ENCODE data around the gene ZNF438.
"Not testable (repeated sequence)": the region's sequence is repeated elsewhere in the genome, so short reads cannot be mapped to it uniquely, and the experiment has no call there.

ZNF438 gene

DNA sequence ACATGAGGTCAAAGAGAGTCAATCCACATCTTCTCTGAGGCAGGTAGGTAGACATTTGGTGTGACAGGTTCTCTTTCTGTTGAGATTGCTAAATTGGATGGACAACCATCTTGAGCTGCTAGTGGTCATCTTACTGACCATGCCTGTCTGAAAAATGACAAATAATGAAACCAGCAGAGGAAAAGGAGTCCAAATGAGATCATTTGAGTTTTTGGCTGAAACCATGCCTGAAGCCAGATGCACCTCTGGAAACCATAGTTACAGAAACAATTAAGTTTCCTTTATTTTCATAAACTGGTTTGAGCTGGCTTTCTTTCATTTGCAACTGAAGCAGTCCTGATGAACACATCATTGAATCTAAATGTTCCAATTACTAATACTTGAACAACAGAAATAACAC is 100.6 kb downstream of the ZNF438 start:
- DNase-seq, result no peak

DNA sequence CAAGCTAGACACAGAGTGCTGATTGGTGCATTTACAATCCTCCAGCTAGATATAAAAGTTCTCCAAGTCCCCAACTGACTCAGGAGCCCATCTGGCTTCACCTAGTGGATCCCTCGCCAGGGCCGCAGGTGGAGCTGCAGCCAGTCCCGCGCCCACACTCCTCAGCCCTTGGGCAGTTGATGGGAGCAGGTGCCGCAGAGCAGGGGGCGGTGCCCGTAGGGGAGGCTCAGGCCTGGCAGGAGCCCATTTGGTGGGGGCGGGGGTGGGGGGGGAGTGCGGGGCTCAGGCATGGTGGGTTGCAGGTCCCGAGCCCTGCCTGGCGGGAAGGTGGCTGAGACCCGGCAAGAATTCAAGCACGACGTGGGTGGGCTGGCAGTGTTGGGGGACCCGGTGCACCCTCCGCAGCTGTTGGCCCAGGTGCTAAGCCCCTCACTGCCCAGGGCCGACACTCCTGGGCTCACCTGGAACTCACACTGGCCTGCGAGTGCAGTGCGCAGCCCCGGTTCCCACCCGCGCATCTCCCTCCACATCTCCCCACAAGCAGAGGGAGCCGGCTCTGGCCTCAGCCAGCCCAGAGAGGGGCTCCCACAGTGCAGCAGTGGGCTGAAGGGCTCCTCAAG is 101.7 kb downstream of the ZNF438 start:
- DNase-seq, result no peak

DNA sequence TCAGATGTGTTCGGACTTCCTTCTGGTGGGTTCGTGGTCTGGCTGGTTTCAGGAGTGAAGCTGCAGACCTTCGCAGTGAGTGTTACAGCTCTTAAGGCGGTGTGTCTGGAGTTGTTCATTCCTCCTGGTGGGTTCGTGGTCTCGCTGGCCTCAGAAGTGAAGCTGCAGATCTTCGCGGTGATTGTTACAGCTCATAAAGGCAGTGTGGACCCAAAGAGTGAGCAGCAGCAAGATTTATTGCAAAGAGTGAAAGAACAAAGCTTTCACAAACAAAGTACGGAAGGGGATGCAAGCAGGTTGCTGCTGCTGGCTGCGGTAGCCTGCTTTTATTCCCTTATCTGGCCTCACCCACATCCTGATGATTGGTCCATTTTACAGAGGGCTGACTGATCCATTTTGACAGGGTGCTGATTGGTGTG is 102.3 kb downstream of the ZNF438 start:
- DNase-seq, result not testable (repeated sequence)

DNA sequence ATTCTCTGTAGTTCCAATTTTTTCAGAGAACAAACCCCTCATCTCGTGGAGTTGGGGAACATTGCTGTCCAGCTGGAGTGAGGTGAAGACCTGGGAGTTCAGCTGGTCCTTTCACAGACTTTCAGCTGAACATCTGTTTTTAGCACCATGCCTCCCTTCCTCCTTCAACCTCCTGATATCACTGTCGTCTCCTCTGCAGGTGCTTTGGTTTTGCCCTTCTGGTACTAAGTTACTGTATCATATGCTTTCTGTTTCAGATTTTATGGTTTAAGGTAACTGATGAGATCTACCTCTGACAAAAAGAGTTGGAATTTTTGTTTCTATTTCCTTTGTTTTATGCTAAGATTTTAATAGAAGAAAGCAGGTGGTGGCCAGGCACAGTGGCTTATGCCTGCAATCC is 102.9 kb downstream of the ZNF438 start:
- no peak for DNase-seq

DNA sequence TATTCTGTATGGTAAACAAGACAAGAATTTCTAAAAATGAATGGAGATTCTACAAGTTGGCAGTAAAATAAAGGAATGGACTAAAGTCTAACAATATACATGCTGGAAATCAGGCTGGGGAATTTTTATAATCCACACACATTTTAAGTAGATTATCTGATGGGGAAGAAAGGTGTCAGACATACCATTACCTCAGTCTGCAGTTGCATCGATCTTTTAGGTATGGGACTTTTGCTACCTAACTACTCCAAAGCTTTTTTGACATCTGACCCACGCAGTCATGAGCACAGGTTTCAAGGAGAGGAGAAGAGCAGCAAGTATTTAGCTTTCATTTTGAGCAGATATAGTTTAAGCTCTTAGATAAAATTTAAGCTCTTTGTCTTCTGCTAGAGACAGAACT is 113.0 kb downstream of the ZNF438 start:
- no peak for DNase-seq

DNA sequence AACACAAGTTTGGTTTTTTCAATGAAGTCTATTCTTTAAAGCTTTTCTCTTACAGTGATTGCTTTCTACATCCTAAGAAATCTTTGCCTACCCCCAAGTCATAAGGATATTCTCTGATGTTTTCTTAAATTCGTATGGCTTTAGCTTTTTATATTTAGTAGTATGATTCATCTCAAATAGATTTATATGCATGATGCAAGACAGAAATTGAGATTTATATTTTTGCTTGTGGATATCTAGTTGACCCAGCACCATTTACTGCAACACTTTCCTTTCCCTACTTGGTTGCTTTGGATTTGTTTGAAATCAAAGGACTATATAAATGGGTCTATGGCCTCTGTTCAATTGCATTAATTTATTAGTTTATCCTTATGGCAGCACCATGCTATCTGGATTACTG is 113.9 kb downstream of the ZNF438 start:
- DNase-seq, result no peak

DNA sequence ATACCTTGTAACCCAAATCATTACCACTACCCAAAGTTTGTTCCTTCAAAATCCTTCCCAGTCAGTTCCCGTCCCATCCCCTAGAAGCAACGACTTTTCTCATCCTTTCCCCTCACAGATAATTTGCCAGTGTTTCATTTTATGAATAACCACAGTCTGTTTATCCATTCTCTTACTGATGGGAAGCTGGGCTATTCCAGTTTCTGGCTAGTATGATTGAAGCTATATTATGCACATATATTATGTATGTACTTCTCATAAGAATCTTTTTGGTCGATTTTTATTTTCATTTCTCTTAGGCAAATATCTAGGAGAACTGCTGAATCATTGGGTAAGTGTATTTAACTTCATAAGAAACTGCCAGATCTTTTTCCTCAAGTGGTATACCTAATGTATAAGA is 114.6 kb downstream of the ZNF438 start:
- DNase-seq, result no peak

DNA sequence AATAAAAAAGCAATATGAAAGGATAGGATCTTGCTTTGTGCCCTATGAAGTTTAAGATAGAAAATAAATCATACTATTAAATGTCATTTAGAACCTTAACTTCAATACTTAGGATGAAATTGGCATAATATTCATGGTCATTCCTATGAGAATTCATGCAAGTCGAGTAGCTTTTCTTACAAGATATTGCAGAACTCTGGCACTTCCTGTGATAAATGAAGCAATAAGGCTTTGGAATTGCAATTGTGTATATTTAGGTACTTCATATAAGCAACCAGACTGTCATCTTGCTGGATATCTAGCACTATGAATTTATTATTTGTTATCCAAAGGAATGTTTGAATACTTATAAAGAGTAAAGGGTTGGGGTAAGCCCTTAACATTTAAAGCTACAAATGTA is 116.5 kb downstream of the ZNF438 start:
- no peak for DNase-seq

DNA sequence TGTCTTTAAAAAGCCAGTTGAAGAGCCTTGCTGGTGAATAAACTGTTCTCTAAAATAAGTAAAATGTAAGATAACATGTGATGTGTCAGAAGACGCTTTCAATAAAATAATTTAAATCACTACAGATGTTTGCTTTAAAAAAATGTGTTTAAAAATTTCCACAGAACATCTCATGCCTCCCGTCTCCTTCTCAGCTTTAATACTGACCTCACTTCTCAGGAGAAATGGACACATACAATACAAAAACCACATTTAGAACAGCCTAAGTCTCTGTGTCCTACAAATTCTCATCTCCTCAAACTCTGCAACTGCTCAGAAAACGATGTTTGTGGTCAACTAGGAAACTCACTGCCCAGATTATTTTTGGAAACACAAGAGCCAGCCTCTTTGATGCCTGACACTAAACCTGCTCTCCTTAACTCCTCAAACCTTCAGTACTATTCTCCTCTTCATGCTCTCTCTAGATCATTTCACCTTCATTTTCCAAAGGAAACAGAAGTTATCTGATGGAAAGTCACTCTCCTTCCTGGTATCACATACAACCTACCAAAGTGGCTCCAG is 120.3 kb downstream of the ZNF438 start:
- DNase-seq, result no peak

DNA sequence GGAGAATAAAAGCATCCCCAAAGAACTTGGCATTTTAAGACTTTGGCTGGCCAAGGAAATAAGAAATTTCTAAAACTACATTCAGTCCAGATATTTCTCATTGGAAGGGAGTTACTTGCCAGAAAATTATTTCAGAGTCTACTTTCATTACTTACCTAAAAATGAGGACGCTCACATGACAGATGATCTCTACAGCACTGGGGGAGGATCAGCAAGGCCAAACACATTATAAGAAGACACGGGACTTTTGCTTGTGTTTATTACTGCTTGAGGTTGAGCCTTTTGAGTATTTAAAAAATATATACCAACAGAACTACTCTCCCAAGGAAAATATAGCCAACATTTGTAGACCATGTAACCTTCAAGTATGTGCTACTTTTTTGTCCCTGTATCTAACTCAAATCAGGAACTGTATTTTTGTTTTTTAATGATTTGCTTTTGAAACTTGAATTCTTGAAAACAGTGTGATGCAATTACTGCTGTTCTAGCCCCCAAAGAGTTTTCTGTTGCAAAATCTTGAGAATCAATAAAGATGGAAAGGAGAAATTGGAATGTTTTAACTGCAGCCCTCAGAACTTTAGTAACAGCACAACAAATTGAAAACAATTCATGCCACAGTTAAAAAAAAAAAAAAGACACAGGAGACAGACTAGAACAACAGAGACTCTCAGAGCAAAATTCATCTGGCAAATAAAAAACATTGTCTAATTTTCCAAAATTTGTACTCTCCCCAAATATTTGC is 128.1 kb downstream of the ZNF438 start:
- DNase-seq, result no peak

DNA sequence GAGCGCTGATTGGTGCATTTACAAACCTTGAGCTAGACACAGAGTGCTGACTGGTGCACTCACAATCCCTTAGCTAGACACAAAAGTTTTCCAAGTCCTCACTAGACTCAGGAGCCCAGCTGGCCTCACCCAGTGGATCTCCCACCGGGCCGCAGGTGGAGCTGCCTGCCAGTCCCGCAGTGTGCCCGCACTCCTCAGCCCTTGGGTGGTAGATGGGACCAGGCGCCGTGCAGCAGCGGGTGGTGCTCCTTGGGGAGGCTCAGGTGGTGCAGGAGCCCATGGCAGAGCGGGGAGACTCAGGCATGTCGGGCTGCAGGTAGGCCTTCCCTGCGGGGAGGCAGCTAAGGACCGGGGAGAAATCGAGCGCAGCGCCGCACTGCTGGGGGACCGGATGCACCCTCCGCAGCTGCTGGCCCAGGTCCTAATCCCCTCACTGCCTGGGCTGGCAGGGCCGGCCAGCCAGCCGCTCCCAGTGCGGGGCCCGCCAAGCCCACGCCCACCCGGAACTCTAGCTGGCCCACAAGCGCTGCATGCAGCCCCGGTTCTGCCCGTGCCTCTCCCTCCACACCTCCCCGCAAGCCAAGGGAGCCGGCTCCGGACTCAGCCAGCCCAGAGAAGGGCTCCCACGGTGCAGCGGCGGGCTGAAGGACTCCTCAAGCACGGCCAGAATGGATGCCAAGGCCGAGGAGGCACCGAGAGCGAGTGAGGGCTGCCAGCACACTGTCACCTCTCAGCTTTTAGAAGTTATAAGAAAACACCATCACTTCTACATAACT is 128.9 kb downstream of the ZNF438 start:
- peak; percentile 7 for DNase-seq

DNA sequence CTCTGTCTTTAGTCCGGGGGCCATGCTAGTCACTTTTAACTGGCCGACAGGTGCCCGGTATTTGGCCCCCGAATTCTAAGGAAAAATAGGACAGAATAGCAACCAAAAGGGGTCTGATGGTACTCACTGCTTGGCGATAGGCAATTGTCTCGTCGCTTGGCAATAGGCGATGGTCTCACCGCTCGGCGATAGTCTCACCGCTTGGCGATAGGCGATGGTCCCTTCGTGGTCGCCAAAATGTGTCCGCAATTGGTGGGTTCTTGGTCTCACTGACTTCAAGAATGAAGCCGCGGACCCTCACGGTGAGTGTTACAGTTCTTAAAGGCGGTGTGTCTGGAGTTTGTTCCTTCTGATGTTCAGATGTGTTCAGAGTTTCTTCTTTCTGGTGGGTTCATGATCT is 130.2 kb downstream of the ZNF438 start:
- not testable (repeated sequence) for DNase-seq

DNA sequence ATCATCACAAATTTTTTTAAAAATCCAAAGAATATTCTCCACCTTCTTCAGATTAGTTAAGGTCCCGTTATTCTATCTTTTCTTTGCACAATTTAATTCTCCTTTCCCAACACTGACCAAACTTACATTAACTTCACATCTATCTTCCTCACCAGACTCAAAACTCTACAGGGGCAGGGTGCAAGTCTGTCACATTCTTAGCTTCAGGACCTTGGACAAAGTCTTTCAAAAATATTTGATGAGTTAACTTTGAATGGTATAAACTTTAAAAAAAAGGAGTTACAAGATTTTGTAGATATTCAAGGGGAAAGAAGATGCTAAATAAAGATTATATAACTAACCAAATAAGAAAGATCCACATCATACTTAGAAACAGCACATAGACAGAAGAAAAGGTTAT is 132.7 kb downstream of the ZNF438 start:
- no peak for DNase-seq

DNA sequence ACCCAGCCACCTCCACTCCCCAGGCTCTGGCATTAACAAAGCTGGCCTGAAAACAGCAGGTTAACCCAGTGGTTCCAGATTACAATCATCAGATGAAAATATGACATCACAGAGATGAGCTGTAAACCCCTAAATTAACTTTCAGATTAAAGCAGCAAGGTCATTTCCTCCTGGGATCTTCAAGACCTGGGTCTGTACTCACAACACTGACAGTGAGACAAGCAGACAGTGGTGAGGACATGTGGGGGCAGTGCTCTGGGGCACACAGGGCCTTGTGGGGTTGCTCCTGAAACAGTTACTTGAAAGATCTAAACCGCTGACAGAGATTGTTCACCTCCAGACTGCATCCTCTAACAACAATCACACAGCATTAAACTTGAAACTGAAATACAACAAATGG is 134.1 kb downstream of the ZNF438 start:
- DNase-seq, result no peak

DNA sequence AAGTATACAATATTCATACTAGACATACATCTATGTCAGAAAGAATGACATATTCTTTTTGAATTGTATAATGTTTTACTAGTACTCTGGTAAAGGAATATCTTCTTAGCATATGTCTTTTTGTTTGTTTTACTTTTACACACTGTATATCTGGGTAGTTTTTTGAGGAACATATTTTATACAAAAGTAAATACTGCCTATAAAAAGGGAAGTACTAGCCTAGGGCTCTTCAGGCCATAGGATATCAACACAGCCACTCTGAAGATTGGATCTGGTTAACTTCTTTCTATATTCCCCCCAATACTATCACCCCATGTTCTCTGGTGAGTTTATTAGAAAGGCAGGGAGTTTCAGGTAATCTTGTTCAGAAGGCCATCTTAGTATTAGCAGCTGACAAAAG is 134.6 kb downstream of the ZNF438 start:
- DNase-seq, result no peak

DNA sequence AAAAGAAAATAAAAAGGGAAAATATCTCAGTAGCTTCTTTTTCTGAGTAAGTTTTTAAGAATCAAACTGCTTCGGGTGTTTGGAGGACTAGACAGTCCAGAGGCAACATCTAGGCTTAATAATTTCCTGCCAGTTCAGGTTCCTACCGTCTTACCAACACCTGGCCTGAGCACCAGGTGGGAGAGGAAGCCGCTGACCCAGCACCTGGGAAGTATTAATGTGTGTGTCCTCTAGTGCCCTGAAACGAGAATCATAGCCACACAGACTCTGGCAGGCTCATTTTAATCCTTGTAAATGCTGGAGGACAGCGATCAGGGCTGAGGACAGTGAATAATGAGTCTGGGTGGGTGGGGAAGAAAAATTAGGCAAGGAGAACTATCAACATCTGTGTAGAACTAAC is 137.4 kb downstream of the ZNF438 start:
- no peak for DNase-seq

DNA sequence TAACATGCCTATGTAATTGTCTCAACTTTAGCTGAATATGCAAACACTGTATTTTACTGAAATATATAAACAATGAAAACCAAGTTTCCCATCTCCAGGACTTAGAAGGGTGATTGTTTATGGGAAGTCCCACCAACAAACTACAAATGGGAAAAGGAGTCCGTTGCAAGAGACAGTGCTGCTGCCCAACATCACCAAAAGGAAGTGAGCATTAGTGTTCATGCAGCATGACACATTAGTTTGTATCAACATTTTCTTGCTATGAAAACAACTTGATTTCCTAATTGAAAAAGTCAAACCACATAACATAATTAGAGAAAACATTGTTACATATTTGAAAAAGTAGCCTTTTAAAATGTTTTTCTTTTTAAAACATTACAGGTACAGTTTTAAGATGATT is 138.5 kb downstream of the ZNF438 start:
- DNase-seq, result no peak

DNA sequence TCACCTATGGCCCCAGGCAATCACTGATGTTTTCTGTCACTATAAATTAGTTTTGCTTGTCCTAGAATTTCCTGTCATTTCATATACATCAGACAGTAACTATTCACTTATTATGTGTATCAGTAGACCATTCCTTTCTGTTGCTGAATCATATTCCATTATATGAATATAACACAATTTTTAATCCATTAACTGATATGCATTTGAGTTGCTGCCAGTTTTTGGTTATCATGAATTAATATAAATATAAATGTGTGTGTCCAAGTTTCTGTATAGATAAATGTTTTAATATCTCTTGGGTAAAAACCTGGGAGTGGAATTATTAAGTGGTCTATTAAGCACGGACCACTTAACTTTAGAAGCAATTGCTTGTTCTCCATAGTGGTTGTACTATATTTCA is 143.8 kb downstream of the ZNF438 start:
- DNase-seq, result no peak

DNA sequence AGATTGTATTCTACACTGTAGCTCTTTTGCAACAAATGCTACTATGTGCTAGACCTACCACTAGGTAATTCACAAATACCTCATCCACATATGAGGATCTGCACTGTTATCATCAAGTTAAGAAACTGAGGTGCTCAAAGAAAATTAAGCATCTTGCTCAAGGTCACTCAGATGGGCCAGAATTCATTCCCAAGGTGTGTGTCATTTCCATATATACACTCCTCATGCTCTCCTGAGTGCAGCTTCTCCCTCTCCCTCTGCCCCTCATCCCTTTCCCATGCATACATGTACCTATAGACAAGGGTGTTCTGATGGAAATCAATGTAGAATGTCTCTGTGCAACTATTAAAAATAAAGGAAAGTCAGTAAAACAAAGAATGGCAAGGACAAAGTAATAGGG is 146.2 kb downstream of the ZNF438 start:
- DNase-seq, result no peak

DNA sequence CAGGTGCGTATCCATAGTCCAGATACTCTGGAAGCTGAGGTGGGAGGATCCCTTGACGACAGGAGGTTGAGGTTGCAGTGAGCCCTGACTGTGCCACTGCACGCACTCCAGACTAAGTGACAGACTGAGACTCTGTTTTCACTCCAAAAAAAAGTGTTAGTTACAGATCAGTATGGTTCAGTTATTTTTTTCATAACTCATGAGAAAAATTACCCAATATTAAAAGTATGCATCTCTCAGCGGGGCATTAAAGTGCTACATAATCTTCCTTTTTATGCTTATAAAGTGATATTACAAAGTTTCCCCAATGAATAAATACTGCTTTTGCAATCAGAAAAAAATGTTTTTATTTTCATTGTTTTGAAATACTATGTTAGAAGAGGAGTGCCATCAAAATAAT is 147.9 kb downstream of the ZNF438 start:
- DNase-seq, result no peak

DNA sequence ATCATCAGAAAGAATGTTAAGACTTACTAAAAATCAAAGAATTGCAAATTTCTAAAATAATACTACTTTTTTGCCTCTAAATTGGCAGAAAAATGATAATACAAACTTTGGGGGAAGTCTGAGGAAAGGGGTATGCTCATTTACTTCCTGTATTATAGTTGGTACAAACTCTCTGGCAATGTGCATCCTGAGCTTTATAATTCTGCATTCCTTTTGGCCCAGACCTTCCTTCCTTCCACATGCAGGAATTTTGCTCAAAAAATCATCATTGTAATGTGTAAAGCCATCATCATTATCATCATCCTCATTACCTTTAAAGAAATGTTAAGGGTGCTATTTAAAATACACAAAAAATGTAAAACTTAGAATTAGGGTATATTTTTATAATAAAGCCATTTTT is 148.5 kb downstream of the ZNF438 start:
- no peak for DNase-seq

DNA sequence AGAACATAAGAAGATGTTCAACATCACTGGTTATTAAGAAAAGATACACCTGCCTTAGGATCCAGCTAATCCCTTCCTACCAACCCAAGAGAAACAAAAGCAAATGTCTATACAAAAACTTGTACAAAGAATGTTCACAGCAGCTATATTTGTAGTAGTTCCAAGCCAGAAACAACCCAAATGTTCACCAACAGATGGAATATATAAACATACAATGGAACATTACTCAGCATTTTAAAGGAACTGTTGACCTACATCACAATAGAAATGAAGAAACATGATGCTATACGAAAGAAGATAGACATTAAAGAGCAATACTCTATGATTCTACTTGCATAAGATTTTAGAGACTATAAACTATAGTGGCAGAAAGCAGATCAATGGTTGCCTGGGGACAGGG is 149.4 kb downstream of the ZNF438 start:
- no peak for DNase-seq

DNA sequence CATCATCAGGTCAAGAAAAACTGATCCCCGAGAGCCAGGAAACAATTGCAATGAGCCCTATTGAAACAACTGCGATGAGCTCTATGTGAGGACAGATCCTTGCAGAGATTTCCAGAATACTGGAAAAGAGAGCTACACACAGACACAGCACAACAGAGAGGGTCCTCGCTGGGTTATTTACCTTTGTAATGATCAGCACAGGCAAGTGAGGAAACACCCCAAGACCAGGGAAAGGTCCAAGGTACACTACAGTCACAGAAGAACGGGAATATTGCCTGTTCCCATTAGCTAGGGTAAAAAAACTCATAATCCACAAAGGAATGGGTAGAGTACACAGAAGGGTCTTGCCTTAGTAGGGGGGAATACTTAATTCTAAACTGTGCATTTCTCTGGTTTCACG is 152.7 kb downstream of the ZNF438 start:
- no peak for DNase-seq

DNA sequence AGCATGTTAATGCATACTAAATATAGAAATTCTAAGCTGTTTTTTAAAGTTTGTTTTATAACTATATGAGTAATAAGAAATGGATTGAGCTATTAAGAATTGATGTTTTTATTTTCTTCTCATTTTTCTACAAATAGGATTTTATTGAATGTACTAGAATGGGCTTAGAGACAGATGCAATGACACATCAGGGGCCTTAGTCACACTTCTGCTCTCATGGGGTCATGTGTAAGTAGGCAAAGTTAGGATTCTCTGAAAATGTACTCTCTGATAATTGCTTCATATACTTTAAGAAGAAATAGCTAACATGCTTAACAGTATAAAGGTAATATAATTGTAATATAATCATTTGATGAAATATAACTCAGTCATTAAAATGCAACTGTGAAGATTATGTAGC is 154.6 kb downstream of the ZNF438 start:
- DNase-seq, result no peak

All from midbrain (tissue), 1 donor.